Stimulated activated memory B cell treated with anti-CD40 and anti-IgM and Interleukin-4, amounts not matched to agents 10 μg/mL and 1 μg/mL and 100 μg/mL, for 72 hours (primary cell): ENCODE measurements around the gene MAML3.

Source experiments
- ATAC-seq: fragments of 150-1000 bp; cut with Tn5 transposase; 2 replicates; pipeline ENCODE4 v1.10.0; 2021
- H3K27ac Mint-ChIP-seq: one replicate; pipeline ENCODE4 v1.8.0; 2022; ENCODE audit warnings: mild to moderate bottlenecking, mixed read lengths
- H3K27me3 Mint-ChIP-seq: one replicate; pipeline ENCODE4 v1.8.0; 2022; ENCODE audit warnings: mixed read lengths
- H3K36me3 Mint-ChIP-seq: one replicate; pipeline ENCODE4 v1.8.0; 2022; ENCODE audit warnings: mixed read lengths
- H3K4me1 Mint-ChIP-seq: one replicate; pipeline ENCODE4 v1.8.0; 2022; ENCODE audit warnings: mixed read lengths
- H3K4me3 Mint-ChIP-seq: one replicate; pipeline ENCODE4 v1.8.0; 2022; ENCODE audit warnings: mild to moderate bottlenecking, moderate library complexity, mixed read lengths
- H3K9me3 Mint-ChIP-seq: one replicate; pipeline ENCODE4 v1.8.0; 2022; ENCODE audit warnings: mixed read lengths

The MAML3 gene

DNA sequence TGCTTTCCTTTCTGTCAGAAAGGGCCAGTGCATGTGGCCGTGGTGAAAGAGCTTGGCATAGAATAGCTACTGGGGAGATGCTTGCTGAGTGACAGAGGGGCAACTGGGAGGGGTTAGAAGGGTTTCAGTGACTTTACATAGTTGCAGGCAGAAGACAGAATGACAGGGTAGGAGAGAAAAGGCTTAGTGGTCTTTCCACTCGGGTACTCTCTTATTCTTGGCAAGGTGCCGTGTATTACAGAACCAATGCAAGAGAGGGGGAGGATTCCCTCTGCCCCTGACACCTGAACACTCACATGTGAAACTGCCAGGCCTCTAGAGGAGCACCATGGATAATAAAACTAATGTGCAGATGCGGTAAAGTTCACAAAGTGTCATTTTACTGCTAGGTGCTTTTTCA lies 260.2 kb downstream of the MAML3 start:
- no peaks in the 10 kb centered on the region for H3K36me3 Mint-ChIP-seq
- H3K4me3 Mint-ChIP-seq: no peak overlapping the region
- H3K9me3 Mint-ChIP-seq: no peaks in the 10 kb centered on the region
- H3K4me1 Mint-ChIP-seq: no peaks in the 10 kb centered on the region
- no peak for ATAC-seq
- H3K27me3 Mint-ChIP-seq: peaks cover 22% of the 10 kb centered on the region
- no peak overlapping the region for H3K27ac Mint-ChIP-seq

DNA sequence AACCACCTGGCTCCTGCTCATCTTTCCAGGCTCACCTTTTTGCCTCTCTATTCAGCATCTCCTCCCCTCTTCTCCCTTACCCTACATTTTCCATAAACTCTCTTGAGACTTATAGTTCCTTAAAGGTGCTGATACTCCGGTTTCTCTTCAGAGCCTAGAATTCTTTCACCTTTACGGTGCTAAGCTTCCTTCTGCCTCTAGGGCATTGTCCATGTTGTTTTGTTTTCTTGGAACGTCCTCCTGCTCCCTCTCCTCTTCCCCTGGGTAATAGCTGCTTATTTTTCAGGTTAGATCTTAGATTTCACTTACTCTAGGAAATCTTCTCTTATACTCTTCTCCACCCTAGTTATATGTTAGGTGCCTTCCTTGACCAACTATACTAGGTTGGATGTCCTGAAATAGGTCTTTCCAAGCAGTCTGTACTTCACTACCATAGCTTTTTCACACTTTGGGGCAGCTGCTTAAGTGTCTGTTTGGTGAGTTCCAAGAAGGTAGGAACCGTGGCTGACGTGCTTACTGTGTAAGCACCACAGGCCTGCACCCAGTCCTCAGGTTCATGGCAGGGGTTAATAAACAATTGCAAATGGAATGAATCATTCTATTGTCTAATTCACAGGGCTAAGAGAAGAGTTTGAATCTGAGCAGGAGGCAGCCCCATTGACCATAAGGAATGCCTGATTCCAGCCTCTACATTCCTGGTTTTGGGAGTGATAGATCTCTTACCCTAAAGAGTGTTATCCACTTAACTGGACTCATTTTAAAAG lies 260.8 kb downstream of the MAML3 start:
- peaks cover 22% of the 10 kb centered on the region for H3K27me3 Mint-ChIP-seq
- no peak overlapping the region for H3K4me3 Mint-ChIP-seq
- no peak overlapping the region for H3K27ac Mint-ChIP-seq
- no peaks in the 10 kb centered on the region for H3K9me3 Mint-ChIP-seq
- H3K36me3 Mint-ChIP-seq: no peaks in the 10 kb centered on the region
- no peaks in the 10 kb centered on the region for H3K4me1 Mint-ChIP-seq
- no peak for ATAC-seq

DNA sequence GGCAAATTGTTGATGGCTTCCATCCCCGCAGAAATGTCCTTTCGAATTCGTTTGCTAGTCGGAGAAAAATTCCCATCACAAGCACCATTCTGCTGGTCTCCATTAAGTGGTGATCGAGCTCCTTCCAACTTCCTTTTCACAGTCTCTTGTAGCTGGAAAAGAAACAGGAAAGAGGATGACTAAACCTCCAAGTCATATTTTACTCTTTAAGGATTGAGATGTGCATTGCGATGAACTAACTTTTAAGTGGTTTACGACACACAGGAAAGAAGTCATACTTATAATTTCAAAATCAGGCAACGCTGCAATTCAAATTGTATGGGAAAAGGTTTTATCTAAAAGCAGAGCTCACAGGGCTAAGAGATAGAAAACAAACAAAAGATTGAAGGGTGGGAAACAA lies 263.2 kb downstream of the MAML3 start:
- no peak overlapping the region for H3K27ac Mint-ChIP-seq
- no peaks in the 10 kb centered on the region for H3K9me3 Mint-ChIP-seq
- ATAC-seq: no peak

DNA sequence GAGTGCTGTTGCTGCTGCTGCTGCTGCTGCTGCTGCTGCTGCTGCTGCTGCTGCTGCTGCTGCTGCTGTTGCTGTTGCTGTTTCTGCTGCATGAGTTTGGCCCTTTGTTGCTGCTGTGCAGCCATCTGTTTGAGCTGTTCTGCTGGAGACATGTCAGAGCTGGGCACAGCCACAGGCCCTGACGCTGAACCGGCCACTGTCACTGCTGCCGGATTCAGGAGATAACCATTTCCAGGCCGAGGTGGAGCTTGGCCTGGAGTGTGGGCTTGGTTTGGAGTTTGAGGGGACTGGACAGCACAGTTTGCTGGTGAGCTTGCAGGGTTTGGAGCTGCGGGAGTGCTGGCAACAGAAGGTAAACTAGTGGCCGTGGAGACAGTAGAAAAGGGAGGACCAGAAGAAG lies 264.1 kb downstream of the MAML3 start:
- Mint-ChIP-seq H3K9me3 (no peaks in the 10 kb centered on the region), H3K27ac (no peak overlapping the region), H3K4me1 (no peaks in the 10 kb centered on the region), H3K27me3 (peaks cover 25% of the 10 kb centered on the region), H3K36me3 (no peaks in the 10 kb centered on the region), H3K4me3 (no peak overlapping the region)
- ATAC-seq: peak; percentile 14

More for the DNA sequence above, 263.2 kb downstream of the MAML3 start:
- Mint-ChIP-seq H3K36me3 (no peaks in the 10 kb centered on the region), H3K4me1 (no peaks in the 10 kb centered on the region), H3K4me3 (no peak overlapping the region), H3K27me3 (peaks cover 22% of the 10 kb centered on the region)

GRCh38 chr4:139889264-139889663 lies 264.7 kb downstream of the MAML3 start:
- no peaks in the 10 kb centered on the region for H3K9me3 Mint-ChIP-seq
- peaks cover 32% of the 10 kb centered on the region for H3K27me3 Mint-ChIP-seq
- H3K4me1 Mint-ChIP-seq: no peaks in the 10 kb centered on the region
- no peak for ATAC-seq
- no peak overlapping the region for H3K4me3 Mint-ChIP-seq
- H3K36me3 Mint-ChIP-seq: no peaks in the 10 kb centered on the region
- no peak overlapping the region for H3K27ac Mint-ChIP-seq

DNA sequence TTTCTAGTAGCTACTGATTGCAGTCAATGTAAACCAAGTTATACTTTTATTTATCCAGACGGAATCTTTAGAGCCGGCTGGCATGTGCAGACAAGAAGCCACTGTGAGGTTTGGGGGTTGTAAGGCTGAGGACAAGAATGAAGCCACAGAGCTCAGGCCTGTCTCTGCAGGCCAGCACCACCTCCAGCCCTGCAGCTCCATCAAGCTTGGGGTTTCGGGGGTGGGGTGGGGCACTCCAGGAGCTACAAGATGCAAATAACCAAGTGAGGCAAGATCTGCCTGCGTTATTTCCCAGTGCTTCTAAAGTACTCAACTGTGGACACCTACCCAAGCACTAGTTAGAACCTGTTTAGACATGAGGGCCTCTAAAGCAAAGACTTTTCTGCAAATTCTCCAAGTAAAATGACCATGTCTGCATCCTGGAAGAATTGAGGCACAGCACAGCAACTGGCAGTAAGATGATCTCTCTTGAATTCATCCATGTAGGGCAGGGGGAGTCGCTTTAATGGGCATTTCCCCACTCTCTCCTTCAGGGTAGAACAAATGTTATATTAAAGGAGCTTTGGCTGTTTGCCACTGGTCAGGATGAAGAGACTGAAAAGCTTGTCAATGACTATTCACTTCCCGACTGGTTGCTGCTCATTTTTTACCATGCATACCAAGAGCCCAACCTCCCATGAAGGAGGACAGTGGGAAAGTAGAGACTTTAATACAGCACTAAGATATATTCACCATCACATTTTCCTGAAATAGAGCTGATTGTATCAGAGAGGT lies 265.8 kb downstream of the MAML3 start:
- ATAC-seq: peak; percentile 24
- Mint-ChIP-seq H3K36me3 (no peaks in the 10 kb centered on the region), H3K9me3 (peaks cover 4% of the 10 kb centered on the region), H3K4me3 (no peak overlapping the region), H3K27me3 (peaks cover 39% of the 10 kb centered on the region), H3K27ac (no peak overlapping the region), H3K4me1 (no peaks in the 10 kb centered on the region)

GRCh38 chr4:139887376-139887802 lies 266.6 kb downstream of the MAML3 start:
- peaks cover 8% of the 10 kb centered on the region for H3K9me3 Mint-ChIP-seq
- no peak overlapping the region for H3K27ac Mint-ChIP-seq
- no peak overlapping the region for H3K4me3 Mint-ChIP-seq
- H3K27me3 Mint-ChIP-seq: peaks cover 46% of the 10 kb centered on the region
- no peaks in the 10 kb centered on the region for H3K4me1 Mint-ChIP-seq
- H3K36me3 Mint-ChIP-seq: no peaks in the 10 kb centered on the region
- ATAC-seq: no peak

GRCh38 chr4:139886798-139887197 lies 267.2 kb downstream of the MAML3 start:
- Mint-ChIP-seq H3K9me3 (peaks cover 8% of the 10 kb centered on the region), H3K4me1 (no peaks in the 10 kb centered on the region), H3K27ac (no peak overlapping the region)

GRCh38 chr4:139884438-139884837 lies 269.5 kb downstream of the MAML3 start:
- Mint-ChIP-seq H3K9me3 (peaks cover 8% of the 10 kb centered on the region), H3K27ac (no peak overlapping the region), H3K36me3 (no peaks in the 10 kb centered on the region), H3K27me3 (peaks cover 48% of the 10 kb centered on the region), H3K4me1 (no peaks in the 10 kb centered on the region), H3K4me3 (no peak overlapping the region)
- no peak for ATAC-seq

More at GRCh38 chr4:139886798-139887197, 267.2 kb downstream of the MAML3 start:
- H3K36me3 Mint-ChIP-seq: no peaks in the 10 kb centered on the region
- H3K4me3 Mint-ChIP-seq: no peak overlapping the region
- H3K27me3 Mint-ChIP-seq: peaks cover 52% of the 10 kb centered on the region
- no peak for ATAC-seq

DNA sequence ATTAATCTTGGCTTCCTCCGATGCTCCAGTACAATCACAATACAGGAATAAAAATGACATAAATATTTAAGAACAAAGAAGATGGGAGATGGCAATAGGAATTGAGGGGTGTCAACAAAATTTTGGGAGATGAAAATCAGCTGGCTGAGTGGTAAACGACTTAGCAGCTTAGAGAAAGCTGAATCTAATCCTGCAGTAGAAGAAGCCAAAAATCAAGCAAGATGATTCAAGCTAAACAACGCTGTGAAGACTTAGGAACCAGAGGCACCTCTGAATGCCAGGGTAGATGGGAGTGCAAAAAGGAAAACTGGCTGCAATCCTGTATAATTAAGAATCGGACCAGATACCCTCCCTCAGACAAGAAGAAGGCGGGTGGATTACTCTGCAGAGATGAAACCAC lies 273.1 kb downstream of the MAML3 start:
- Mint-ChIP-seq H3K27me3 (peaks cover 48% of the 10 kb centered on the region), H3K4me1 (no peaks in the 10 kb centered on the region), H3K36me3 (no peaks in the 10 kb centered on the region), H3K4me3 (no peak overlapping the region), H3K9me3 (peaks cover 8% of the 10 kb centered on the region), H3K27ac (no peak overlapping the region)
- no peak for ATAC-seq

GRCh38 chr4:139878050-139878449 lies 275.9 kb downstream of the MAML3 start:
- no peak for ATAC-seq
- no peak overlapping the region for H3K4me3 Mint-ChIP-seq
- H3K36me3 Mint-ChIP-seq: no peaks in the 10 kb centered on the region
- H3K4me1 Mint-ChIP-seq: no peaks in the 10 kb centered on the region
- H3K9me3 Mint-ChIP-seq: peaks cover 3% of the 10 kb centered on the region
- H3K27me3 Mint-ChIP-seq: peaks cover 31% of the 10 kb centered on the region
- H3K27ac Mint-ChIP-seq: no peak overlapping the region

DNA sequence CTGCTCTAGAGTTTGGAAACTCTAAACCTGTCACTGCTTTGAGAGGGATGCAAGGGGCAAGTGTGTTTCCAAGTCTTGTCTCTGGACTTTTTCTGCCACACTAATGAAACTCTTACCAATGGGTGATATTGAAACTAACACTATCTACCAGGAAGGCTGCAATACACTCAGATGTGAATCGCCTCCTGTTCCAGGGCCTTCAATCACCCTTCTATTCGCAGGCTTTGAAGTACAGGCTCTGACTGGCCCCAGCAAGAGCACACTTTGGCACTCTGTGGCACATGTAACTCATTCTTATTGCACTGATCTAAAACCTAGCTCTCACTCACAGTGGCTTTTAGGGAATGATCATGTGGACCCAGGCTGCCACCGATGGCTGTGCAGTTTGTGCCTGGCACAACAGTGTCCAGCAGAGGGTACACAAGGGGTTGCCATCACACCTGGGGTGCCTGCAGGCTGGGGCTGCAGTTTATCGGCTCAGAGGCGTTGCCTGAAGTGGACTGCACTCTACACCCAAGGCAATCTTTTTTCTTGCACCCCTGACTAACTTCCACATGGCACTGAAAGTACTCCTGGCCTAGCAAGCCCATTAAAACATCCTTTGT lies 277.5 kb downstream of the MAML3 start:
- no peaks in the 10 kb centered on the region for H3K4me1 Mint-ChIP-seq
- H3K36me3 Mint-ChIP-seq: no peaks in the 10 kb centered on the region
- H3K27me3 Mint-ChIP-seq: peaks cover 18% of the 10 kb centered on the region
- no peak for ATAC-seq
- H3K27ac Mint-ChIP-seq: no peak overlapping the region
- no peaks in the 10 kb centered on the region for H3K9me3 Mint-ChIP-seq
- H3K4me3 Mint-ChIP-seq: no peak overlapping the region

DNA sequence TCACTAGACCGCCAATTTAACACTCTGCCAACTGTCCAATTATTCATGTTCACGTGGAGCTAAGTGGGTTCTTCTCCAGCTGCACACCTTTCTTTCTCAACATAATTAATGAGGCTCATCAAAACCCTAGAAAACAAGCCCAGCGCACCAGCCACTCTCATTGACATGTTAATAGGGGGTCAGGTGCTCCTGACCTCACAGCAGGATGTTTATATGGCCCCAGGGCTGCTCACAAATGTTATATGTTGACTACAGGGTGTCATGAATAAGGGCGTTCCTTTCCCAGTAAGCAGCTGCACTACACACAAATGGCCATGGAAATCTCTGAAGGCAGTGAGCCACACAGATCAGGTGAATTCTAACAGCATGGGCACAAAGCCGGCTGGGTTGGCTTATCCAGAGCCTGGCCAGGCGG lies 278.6 kb downstream of the MAML3 start:
- no peaks in the 10 kb centered on the region for H3K9me3 Mint-ChIP-seq
- no peak overlapping the region for H3K27ac Mint-ChIP-seq
- peaks cover 22% of the 10 kb centered on the region for H3K27me3 Mint-ChIP-seq
- no peak for ATAC-seq
- H3K4me1 Mint-ChIP-seq: no peaks in the 10 kb centered on the region
- no peaks in the 10 kb centered on the region for H3K36me3 Mint-ChIP-seq
- no peak overlapping the region for H3K4me3 Mint-ChIP-seq

GRCh38 chr4:139873111-139873860 lies 280.7 kb downstream of the MAML3 start:
- Mint-ChIP-seq H3K4me3 (no peak overlapping the region), H3K27me3 (peaks cover 16% of the 10 kb centered on the region), H3K4me1 (no peaks in the 10 kb centered on the region), H3K27ac (no peak overlapping the region), H3K9me3 (no peaks in the 10 kb centered on the region), H3K36me3 (no peaks in the 10 kb centered on the region)
- no peak for ATAC-seq

GRCh38 chr4:139872274-139872673 lies 281.7 kb downstream of the MAML3 start:
- Mint-ChIP-seq H3K27ac (no peak overlapping the region), H3K36me3 (no peaks in the 10 kb centered on the region), H3K9me3 (no peaks in the 10 kb centered on the region), H3K27me3 (peaks cover 16% of the 10 kb centered on the region), H3K4me3 (no peak overlapping the region), H3K4me1 (no peaks in the 10 kb centered on the region)
- no peak for ATAC-seq
